ENCODE measurements around the gene FCHSD2. TPM values are rescaled to one million over a fixed set of nuclear protein-coding genes. Genes with fewer than 3 reads are reported as not detected.

The FCHSD2 gene
- total and polyA plus RNA-seq, 9 of the 15 experiments (the other 6 are each of a cell fraction or from before 2014, with no cell fraction given) = 1.8 to 14.7 (median 6.4) TPM

DNA sequence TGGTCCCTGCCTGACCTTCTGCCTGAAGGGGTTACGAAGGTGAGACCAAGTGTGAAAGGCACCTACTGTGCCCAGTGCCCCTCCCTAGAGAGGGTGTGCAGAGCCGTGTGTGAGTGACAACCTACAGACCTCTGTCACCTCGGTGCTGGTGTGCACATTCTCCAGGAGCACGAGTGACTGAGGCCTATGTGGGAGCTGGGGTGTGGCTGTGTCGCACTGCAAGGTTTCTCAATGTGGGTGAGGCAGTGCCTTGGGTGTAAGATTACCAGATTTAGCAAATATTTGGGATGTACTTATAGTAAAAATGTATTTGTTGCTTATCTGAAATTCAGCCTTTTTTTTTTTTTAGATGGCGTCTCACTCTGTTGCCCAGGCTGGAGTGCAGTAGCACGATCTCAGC, 353.9 kb downstream of the FCHSD2 start:
- in situ Hi-C loops (cut with MboI) (no loop called here), intact Hi-C loops (cut with micrococcal nuclease) (no loop called here)
- Histone ChIP-seq H3K79me2 (ENCODE audit: control insufficient read depth, insufficient read depth, low read length) (peaks cover 8% of the 10 kb centered on the region; the same call in 1 of the 3 replicates), H2AFZ (ENCODE audit: low read depth, low read length) (peak overlapping the region; percentile 87), H3K9me3 (replicated peaks; ENCODE audit: control insufficient read depth, insufficient read depth, low read depth, low read length) (no peaks in the 10 kb centered on the region), H3K9ac (ENCODE audit: insufficient read depth in 1 of 2, low read depth in 2 of 2, low read length in 2 of 2) (peak overlapping the region; percentile 73 to 84), H3K27me3 (ENCODE audit: control insufficient read depth in 2 of 2, insufficient read depth in 2 of 2, low read length in 2 of 2) (no peaks in the 10 kb centered on the region), H4K20me1 (replicated peaks; ENCODE audit: control insufficient read depth, insufficient read depth, low read length) (no peaks in the 10 kb centered on the region), H3K27ac (ENCODE audit: extremely low read depth, low read depth, low read length) (peak overlapping the region; percentile 81), H3K36me3 (ENCODE audit: control insufficient read depth, insufficient read depth, low read length) (no peaks in the 10 kb centered on the region), H3K4me1 (replicated peaks in 1 of 2; ENCODE audit: control insufficient read depth in 2 of 2, insufficient read depth in 2 of 2, low read length in 2 of 2) (peaks cover 35 to 47% of the 10 kb centered on the region in 2 experiments), H3K9me1 (ENCODE audit: control insufficient read depth, insufficient read depth, low read length) (peaks cover 2% of the 10 kb centered on the region), H3K4me3 (peak overlapping the region; percentile 8; the same call in 1 of the 2 replicates), H3K4me2 (ENCODE audit: insufficient read depth, low read length) (peak overlapping the region; percentile 74)
- TF ChIP-seq, protein P1, sequence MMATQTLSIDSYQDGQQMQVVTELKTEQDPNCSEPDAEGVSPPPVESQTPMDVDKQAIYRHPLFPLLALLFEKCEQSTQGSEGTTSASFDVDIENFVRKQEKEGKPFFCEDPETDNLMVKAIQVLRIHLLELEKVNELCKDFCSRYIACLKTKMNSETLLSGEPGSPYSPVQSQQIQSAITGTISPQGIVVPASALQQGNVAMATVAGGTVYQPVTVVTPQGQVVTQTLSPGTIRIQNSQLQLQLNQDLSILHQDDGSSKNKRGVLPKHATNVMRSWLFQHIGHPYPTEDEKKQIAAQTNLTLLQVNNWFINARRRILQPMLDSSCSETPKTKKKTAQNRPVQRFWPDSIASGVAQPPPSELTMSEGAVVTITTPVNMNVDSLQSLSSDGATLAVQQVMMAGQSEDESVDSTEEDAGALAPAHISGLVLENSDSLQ (IDR thresholded peaks at IDR 0.05) = peak; percentile 51; the same call in 1 of the 2 replicates
- TF ChIP-seq CHD1 (IDR thresholded peaks at IDR 0.05; ENCODE audit: low read length) (peak; percentile 30), CEBPB (tag; IDR thresholded peaks at IDR 0.05) (no peak), EWSR1 (IDR thresholded peaks at IDR 0.05; ENCODE audit: borderline replicate concordance, low read depth, partially characterized antibody) (no peak), ZNF696 (CRISPR knock-in tag; conservative IDR thresholded peaks at IDR 0.05) (no peak), ZNF23 (CRISPR knock-in tag; IDR thresholded peaks at IDR 0.05) (no peak), HSF4 (CRISPR knock-in tag; IDR thresholded peaks at IDR 0.05; ENCODE audit: borderline replicate concordance) (no peak), DMBX1 (CRISPR knock-in tag; IDR thresholded peaks at IDR 0.05; ENCODE audit: borderline replicate concordance) (no peak), SIN3B (IDR thresholded peaks at IDR 0.05; ENCODE audit: low read depth) (no peak)
- TF ChIP-seq, protein P2, sequence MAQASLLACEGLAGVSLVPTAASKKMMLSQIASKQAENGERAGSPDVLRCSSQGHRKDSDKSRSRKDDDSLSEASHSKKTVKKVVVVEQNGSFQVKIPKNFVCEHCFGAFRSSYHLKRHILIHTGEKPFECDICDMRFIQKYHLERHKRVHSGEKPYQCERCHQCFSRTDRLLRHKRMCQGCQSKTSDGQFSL (CRISPR knock-in tag; IDR thresholded peaks at IDR 0.05) = 0 out of 2 replicates have a peak, but pooled peaks have one; percentile 5
- TF ChIP-seq, protein P2 (tag; IDR thresholded peaks at IDR 0.05) = no peak
- TSS peak; percentile 76 for BruUV-seq (replicated peaks)
- no peak for FAIRE-seq
- 58% methylated on average over 6 of the region's 7 CpGs for WGBS (ENCODE audit: insufficient coverage, low coverage, missing lambda C conversion rate)
- CTCF ChIA-PET (ENCODE audit: low intra/inter-chr PET ratio) = no interaction called here
- DNase-seq (ENCODE audit: extremely low read depth in 1 of 4, low spot score in 3 of 4) = no peak
- ATAC-seq = peak; percentile 3; the same call in 1 of the 3 replicates
- POLR2A ChIA-PET = interaction anchor here (1.2 to 2.0 kb wide), 2 partner anchors 11 to 35 kb away, joined by 3 to 36 read pairs; no protein-coding TSS in a partner anchor

All from K562 (cell line).